Stimulated activated CD8-positive, alpha-beta memory T cell treated with anti-CD3 and anti-CD28 coated beads, Interleukin-12 subunit alpha, Interleukin-12 subunit beta, amount 100 ng/mL, for 1 hour (primary cell): ENCODE results near the gene SYTL3.
"Not testable (repeated sequence)": the region's sequence is repeated elsewhere in the genome, so short reads cannot be mapped to it uniquely, and the experiment has no call there.

Experiments used
- DNase-seq: peaks from one replicate; pipeline ENCODE4 v3.0.0-alpha.2; 2020; ENCODE audit warnings: low read depth

The SYTL3 gene

DNA sequence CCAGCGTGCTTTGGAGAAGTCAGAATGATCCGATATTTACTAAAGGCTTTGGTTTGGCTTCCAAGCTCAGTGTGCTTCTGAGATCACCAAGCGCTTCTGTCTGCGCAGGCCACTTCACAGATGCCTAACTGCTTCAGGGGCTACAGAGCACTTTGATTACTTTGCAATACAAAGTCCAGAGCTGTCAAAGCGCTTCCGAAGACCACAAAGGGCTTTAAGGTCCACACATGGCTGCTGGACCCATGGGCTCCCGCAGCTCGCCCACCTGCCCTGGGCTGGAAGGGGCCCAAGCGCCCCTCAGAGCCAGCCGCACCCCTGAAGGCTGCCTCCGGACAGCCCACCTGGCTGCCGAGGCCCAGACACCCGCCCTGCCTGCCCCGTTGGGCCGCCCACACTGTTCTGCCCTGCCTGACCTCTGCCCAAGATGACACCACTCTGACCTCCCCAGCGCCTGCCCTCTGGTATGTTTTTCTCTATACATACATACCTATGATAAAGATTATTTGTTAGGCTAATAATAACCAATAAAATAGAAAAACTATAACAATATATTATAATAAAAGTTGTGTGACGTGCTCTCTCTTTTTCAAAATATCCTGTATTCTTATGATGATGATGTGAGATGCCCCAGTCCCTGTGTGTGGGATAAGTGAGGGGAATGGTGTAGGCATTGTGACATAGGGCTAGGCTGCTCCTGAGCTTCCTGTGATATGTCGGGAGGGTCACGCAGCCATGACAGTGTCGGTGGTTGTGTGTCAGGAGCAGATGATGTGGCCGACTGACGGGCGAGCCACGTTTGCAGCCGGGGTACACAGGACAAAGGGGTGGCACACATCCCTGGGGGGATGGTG lies 27.9 kb upstream of the SYTL3 start:
- DNase-seq: no peak

DNA sequence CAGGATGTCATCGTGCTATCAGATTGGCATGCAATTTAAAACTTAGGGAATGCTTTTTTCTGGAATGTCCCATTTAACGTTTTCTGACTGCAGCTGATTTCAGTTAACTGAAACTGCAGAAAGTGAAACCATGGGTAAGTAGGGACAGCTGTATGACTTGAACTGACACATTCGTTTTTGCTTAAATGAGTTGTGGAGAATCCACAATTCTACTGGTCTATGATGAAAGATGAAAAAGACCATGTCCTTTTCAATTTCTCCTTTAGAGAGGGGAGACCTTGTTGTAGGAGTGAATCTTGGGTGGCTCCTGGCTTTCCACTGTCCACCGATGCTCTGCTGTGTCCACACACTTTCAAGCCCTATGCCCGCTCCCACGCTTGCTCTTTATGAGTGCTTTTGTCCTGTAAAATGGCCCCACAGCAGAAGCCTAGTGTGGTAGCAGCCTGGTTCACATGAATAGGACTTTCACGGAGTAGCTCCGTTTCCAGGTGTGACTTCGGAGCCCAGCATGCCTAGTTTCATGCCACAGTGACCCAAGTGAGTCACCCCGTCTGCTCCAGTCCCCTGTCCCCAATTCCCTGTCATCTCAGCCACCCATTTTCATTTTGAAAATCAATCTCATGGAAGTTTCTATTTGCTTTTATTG lies 27.2 kb upstream of the SYTL3 start:
- no peak for DNase-seq

GRCh38 chr6:158624684-158625682 lies 24.9 kb upstream of the SYTL3 start:
- no peak for DNase-seq

DNA sequence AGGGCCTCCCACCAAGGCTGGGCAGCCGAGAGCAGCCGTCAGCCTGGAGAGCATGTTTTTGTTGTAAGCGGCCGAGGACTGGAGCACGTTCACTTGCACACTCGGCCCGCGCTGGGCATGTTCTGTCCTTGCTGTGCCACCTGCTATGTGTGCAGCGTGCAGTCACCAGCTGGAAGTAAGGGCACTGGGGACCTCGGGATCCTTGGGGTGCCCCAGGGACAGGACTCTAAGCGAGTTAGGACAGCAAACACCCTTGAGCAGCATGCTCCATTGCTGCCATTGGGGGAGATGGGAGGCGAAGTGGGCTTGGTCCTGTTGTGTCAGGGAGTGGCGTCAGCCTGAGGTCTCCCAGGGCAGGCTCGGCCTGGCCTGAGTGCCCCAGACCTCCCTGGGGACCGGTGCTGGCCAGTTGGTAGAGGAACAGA lies 24.0 kb upstream of the SYTL3 start:
- no peak for DNase-seq

- no peak for DNase-seq
Observed at GRCh38 chr6:158626360-158627167, 23.3 kb upstream of the SYTL3 start.

DNA sequence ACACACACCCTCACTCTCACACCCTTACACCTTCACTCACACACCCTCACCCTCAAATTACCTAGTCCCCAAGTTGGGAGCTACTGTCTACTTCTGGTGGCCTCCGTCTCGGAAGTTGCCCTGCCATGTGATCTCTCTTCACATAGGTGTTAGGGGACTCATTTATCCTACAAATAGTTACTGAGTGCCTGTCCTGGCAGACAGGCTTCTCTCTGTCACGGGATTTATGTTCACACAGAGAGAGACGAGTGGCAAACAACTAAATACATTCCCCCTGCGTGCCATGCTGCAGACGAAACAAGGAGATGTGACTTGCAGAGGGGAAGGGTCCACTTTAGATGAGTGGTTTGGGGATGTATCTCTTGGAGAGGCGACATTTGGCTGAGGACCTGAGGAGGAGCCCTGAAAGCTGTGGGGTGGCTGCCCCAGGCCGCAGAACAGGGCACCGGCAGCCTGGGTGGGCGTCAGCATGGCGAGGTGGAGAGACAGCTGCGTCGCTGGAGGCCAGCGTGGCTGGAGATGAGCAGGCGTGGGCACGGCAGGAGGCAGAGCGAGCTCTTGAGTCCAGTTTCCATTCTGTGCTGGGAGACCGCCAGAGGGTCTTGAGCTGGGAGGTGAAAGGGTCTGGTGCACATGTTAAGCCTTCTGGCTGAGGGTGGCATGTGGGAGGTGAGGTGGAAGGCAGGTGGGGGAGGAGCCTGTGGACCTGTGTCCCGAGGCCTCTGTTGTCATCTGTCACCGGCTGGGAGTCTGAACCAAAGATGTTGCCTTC lies 22.5 kb upstream of the SYTL3 start:
- DNase-seq: no peak

DNA sequence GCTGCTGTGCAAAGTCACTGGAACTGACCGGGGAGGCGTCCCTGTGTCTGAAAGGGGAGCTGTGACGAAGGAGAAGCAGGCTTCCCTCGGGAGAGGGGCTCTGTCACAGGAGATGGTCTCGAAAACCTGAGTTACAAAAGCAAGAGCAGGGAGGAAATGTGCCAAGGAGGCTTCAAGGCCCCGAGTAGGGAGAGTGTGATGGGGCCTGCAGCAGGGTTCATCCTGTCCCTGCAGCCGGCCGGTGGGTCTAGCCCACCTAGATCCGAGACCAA lies 22.0 kb upstream of the SYTL3 start:
- no peak for DNase-seq

- no peak for DNase-seq
Observed at GRCh38 chr6:158628542-158628941, 21.3 kb upstream of the SYTL3 start.

DNA sequence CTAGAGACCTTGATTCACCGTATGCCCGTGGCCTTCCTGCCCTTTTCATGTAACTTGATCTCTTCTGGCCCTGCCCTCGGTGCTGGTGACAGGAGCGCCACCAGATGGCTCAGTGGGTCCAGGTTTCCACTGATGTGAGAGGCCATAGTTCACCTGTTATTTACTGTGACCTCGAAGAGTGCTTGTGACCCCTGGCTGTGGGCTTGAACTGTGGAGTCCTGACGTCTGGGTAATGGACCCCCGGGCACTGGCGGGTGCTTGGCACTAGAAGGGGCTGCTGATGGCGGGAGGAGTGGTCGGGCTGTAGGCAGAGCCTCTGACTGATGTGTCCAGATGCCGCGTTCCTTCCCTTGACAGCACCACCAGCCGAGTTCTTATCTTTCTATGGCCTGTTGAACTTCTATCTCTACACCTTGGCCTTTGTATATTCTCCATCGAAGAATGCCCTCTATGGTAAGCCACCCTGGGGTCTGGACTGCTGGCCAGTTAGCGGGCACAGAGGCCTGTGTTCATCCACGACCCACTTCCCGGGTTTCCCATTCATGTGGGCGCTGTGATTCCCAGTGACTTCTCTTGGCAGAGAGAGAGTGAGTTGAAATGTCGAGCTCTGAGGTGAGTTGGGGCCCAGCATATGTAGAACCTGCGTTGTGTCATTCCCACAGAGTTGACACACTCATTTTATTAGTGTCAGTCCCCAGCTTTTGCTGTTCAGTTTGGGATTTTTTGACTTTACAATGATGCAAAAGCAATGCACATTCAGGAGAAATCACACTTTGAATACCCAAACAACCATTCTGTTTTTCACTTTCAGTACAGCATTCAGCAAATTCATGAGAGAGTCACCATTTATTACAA lies 20.3 kb upstream of the SYTL3 start:
- no peak for DNase-seq

GRCh38 chr6:158630938-158631616 lies 18.8 kb upstream of the SYTL3 start:
- DNase-seq: no peak

DNA sequence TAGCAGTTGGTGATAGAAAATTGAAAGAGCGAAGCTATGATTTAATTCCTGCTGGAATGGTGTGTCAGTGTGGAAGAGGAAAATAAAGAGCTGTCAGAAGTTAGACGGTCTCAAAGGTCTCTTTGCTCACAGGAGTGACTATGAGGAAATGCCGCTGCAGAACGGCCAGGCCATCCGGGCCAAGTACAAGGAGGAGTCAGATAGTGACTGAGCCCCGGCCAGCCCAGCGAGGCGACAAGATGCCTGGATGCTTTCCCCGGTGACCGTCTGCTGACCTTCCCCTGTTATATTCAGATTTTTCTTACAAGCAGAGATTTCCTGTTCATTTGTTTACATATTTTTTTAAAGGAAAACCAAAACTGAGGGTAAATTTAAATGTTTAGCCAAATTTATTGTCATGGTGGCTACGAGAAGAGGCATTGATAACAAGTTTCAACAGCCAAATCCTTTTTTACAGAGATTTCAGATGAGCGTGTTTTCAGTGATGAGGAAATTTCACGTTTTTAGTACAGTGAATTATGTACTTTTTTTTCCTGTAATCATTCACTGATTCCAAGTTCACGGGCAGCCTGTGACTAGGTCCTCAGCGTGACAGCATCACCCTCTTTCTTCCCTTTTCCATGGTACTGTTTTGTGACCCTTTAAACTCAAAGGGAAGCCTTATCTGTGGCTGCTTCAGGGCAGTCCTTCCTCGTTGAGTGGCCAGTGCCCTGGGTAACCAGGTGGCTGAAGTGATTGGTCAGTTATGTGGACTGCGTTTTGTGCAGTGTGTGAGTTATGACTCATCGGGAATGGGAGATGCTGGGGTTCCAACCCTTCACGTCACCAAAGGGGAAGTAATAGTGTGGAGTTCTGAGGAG lies 17.9 kb upstream of the SYTL3 start:
- DNase-seq: no peak

DNA sequence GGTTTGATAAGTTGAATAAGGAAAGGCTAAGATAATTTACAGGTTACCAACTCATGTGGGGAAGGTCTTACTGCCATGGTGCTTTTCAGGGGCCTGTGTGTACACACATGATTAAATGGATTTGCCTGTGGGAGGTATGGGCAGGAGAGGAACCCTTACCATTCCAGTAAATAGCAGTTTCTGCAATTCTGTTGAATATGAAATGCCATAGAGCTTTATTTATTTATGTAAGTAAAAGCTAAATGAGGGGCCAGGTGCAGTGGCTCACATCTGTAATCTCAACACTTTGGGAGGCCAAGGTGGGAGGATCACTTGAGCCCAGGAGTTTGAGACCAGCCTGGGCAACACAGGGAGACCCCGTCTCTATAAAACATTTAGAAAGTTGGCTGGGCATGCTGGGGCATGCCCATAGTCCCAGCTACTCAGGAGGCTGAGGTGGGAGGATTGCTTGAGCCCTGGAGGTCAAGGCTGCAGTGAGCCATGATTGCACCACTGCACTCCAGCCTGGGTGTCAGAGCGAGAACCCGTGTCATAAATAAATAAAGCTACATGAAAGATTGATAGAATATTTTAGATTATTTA lies 17.2 kb upstream of the SYTL3 start:
- not testable (repeated sequence) for DNase-seq

- no peak for DNase-seq
Observed at GRCh38 chr6:158633127-158633526, 16.7 kb upstream of the SYTL3 start.

DNA sequence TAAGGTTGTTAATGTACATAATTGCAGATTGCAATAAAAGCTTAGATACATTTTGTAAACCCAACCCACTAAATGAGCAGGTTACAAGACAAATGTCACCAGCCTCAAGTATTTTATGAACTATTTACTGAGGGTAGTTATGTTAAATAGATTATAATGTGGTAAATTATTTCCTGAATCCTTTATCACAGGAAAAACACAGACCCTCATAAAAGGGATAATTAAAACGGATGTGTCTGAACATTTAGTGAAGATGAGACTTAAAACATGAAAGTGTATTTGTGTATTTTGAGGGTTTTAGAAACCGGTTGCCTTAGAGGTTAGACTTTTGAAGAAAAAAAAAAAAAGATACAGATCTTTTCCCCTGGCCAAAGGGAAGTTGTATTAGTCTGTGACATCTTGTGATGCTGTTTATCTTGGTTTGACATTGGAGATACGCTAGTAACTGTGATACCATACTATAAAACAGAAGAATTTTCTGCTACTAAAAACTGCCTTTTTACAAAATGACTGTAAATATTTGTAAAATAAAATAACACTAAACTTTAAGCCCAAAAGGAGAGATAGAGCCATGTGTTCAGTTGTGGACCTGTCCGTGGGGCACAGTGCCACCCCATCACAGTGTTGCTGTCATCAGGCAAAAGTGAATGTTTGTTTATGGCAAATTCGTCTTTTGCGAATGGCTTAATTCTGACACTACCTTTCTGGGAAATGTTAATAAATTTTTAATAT lies 15.0 kb upstream of the SYTL3 start:
- no peak for DNase-seq

DNA sequence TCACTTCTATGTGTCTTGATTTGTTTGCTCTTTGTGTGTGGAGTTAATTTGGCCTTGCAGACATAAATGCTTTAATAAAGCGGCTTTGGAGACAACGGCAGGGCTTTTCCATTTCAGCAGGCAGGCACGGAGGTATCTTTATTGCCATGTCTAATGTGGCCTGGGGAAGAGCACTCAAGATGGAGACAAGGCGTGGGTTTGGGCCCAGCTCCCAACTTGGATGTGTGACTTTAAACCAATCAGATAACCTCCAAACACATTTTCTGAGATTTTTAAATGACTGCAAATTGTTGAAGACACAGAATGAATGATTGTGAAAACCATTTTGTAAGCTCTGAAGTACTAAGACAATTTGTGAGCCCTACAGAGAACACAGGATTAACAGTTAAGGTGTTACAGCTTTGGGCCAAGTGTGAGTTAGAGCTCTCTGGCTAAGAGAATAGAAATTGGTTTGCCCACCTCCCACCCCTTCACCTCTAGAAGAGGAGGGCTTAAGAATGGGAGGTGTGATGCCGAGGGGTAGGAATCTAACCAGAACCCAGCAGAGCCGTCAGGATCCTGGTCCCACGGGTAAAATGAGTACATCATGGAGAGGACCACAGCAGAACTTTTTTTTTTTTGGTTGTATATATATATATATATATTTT lies 14.3 kb upstream of the SYTL3 start:
- no peak for DNase-seq

DNA sequence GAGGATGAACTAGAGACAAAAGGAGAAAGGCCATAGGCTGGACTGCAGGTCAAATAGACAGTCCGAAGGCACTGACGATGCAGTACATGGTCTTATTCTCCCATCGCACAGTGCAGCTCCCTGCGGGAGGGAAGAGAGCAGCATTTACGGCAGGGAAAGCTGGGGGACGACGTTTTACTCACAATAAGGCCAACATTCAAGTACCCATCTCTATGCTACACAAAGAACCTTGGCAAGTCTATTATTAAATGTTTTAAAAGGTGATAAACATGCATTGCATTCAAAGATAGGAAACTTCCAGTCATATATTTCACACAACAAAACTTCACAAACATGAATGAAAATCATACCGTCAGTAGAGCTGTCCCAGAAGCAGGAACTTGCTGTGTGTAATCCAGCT lies 13.1 kb upstream of the SYTL3 start:
- DNase-seq: no peak

DNA sequence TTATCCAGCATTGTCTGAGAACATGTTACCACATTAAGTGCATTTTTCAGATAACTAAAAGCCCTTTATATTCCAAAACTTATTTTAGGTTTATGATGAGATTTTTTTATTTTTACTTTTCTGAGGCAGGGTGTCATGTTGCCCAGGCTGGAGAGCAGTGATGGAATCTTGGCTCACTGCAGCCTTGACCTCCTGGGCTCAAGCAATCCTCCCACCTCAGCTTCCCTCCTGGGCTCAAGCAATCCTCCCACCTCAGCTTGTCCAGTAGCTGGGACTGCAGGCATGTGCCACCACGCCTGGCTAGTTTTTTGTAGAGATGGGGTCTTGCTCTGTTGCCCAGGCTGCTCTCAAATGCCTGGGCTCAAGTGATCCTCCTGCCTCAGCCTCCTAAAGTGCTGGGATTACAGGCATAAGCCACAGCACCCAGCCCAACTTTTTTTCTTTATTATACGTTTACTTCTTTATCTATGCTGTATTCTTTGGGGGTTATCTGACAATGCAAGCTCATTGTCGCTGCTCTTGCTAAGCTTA lies 11.5 kb upstream of the SYTL3 start:
- no peak for DNase-seq
